BJ (cell line): ENCODE results near the gene EGR2. TPM values are rescaled to one million over a fixed set of nuclear protein-coding genes. Genes with fewer than 3 reads are reported as not detected.
A peak's percentile ranks its signal among the peaks of the same experiment; 100 is the strongest.

Experiments used
- CTCF ChIA-PET: fragments of 350-600 bp; formaldehyde crosslinking; extraction: SDS; loops from one replicate; lab custom pipeline; 2021; ENCODE audit warnings: antibody characterized with exemption, inconsistent platforms; lab: Yijun Ruan, JAX
- POLR2A ChIA-PET: fragments of 300-600 bp; sonication (Branson Sonifier 250); formaldehyde crosslinking; extraction: SDS; loops from one replicate; lab custom pipeline; 2021; ENCODE audit warnings: antibody characterized with exemption; lab: Charles Lee
- DNase-seq: peaks from one replicate; pipeline ENCODE4 v3.0.0-alpha.2; 2011; ENCODE audit warnings: low read depth
- H3K27me3 ChIP-seq: 2 replicates; pipeline ENCODE4 v1.6.0; 2011; ENCODE audit warnings: low read length; ENCODE audit not compliant: control insufficient read depth, insufficient read depth
- H3K36me3 ChIP-seq: 2 replicates; pipeline ENCODE4 v1.5.1; 2011; ENCODE audit warnings: low read length; ENCODE audit not compliant: control insufficient read depth, insufficient read depth
- H3K4me3 ChIP-seq: 2 replicates; pipeline ENCODE4 v1.5.1; 2011; ENCODE audit warnings: low read depth, mild to moderate bottlenecking, control low read depth, low read length
- polyA plus RNA-seq: library from polyadenylated mRNA; depleted of rRNA; stranded (reverse); fragments of >200 nt; gene quantifications from 2 replicates; pipeline ENCODE4 v1.2.3, GENCODE V29; 2011
- TF ChIP-seq, protein P1 (sequence below): IDR thresholded peaks from 2 replicates; pipeline ENCODE4 v1.5.1; 2011; ENCODE audit warnings: low read depth, mild to moderate bottlenecking, control low read depth, inconsistent platforms, low read length, moderate library complexity; ENCODE audit not compliant: insufficient read depth

Gene EGR2
- polyA plus RNA-seq, 1 experiment = 1.9 TPM

DNA sequence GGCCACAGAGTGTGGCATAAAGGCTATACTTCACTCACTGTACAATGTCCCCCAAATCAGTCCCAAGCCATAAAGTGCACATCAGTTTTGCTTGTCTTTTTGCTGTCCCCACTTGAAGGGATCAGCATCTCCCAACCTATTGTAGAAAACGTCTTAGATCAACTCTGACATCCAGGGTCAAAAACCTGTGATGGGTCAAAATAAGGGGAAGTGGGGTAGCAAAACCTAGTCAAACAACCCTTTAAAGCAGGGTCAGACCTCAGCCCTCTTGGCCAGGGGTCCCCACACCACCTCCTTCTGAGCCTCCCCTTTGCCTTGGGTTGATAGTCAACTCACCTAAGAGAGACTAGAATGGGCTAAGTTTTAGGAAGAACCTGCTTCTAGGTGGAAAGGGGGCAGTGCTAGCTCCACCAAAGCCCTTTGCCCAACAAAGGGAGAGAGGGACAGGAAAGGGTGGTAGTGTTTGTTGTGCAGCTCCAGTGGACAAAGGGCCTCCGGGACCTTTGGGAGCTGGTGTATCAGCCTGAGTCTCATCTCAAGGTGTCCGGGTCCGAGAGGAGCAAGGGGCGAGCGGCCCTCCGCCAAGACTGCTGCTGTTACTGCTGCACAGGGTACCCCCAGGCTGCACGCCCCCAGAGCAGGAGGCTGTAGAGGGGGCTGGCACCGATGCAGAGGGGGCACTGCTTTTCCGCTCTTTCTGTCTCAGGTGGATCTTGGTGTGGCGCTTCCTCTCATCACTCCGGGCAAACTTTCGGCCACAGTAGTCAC, 3.3 kb downstream of the EGR2 start:
- Histone ChIP-seq H3K36me3 (no peaks in the 10 kb centered on the region), H3K27me3 (peaks cover 9% of the 10 kb centered on the region), H3K4me3 (no peak overlapping the region)
- no peak for DNase-seq
- ChIA-PET CTCF (no interaction called here), POLR2A (no interaction called here)
- TF ChIP-seq, protein P1, sequence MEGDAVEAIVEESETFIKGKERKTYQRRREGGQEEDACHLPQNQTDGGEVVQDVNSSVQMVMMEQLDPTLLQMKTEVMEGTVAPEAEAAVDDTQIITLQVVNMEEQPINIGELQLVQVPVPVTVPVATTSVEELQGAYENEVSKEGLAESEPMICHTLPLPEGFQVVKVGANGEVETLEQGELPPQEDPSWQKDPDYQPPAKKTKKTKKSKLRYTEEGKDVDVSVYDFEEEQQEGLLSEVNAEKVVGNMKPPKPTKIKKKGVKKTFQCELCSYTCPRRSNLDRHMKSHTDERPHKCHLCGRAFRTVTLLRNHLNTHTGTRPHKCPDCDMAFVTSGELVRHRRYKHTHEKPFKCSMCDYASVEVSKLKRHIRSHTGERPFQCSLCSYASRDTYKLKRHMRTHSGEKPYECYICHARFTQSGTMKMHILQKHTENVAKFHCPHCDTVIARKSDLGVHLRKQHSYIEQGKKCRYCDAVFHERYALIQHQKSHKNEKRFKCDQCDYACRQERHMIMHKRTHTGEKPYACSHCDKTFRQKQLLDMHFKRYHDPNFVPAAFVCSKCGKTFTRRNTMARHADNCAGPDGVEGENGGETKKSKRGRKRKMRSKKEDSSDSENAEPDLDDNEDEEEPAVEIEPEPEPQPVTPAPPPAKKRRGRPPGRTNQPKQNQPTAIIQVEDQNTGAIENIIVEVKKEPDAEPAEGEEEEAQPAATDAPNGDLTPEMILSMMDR = no peak

DNA sequence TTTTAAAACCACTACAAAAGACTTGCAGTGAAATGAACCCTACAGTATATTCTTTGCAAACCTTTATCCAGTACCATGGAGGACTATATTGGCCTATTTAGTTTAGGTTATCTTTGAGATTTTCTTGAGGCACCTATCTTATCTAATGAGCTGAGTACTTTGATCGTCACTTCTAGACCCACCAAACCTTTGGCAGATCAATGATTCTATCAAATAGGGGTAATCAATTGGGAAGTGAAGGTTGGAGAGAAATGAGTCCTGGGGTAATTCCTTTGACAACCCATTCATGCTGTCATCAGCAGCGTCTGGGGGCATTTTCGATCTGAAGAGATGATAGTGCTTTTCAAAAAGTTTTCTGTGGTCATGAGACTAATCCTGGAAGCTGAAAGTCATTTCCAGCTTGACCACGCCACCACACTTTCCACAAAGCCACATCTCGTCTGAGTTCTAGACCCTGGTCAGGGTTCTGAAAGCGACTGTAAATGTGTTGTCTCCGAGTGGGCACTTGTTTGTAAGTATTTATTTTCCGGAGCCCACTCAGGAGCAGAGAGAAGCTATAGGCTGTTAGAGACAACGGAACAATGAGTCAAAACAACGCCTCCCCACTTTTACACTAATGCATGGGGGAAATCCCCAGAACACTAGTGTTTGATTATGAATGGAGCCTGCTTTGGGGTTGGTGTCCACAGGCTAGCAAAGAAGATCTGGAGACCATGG, 4.8 kb downstream of the EGR2 start:
- no peak for DNase-seq
- Histone ChIP-seq H3K4me3 (no peak overlapping the region), H3K27me3 (peaks cover 9% of the 10 kb centered on the region), H3K36me3 (no peaks in the 10 kb centered on the region)
- POLR2A ChIA-PET = no interaction called here
- TF ChIP-seq, protein P1 = no peak
- CTCF ChIA-PET = interaction anchor here (1.1 to 1.4 kb wide), 2 partner anchors 15 to 218 kb away, joined by 3 read pairs; no protein-coding TSS in a partner anchor

DNA sequence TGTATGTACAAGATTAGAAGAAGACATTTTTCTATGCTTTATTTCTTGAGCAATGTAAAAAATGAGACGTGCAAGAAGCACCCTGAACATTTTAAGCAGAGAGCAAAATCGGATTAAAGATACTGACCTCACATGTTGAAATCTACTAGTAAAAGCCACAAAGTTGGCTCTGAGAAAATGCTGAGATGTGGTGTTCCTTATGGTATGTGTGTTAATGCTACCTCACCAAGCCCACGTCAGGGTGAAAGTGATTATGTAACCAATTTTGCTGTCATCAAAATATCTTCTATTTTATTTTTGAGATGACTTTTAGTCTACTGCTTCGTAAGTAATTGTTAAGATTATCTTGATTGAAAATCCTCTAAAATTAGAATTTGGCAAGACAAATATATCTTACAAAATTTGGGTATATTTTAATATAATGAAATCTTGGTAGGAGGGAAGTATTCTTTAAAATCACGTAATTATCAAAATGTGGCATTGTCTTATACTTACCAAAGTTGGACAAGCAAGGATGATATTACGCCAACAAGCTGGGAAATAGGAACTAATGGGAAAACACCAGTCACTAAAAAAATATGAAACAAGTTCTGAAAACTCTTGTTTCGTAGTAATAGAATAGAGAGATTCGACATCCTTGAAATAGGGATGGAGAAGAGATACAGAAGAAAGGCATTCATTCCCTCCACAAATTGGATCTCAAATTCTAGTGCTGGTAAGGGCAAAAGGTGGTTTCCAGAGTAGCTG, 5.8 kb downstream of the EGR2 start:
- TF ChIP-seq, protein P1 = no peak
- Histone ChIP-seq H3K36me3 (no peaks in the 10 kb centered on the region), H3K4me3 (no peak overlapping the region), H3K27me3 (peaks cover 3% of the 10 kb centered on the region)
- POLR2A ChIA-PET = no interaction called here
- DNase-seq = no peak
- CTCF ChIA-PET = interaction anchor here (1.0 kb wide), 1 partner anchor 348 kb away, joined by 3 read pairs; no protein-coding TSS in a partner anchor

DNA sequence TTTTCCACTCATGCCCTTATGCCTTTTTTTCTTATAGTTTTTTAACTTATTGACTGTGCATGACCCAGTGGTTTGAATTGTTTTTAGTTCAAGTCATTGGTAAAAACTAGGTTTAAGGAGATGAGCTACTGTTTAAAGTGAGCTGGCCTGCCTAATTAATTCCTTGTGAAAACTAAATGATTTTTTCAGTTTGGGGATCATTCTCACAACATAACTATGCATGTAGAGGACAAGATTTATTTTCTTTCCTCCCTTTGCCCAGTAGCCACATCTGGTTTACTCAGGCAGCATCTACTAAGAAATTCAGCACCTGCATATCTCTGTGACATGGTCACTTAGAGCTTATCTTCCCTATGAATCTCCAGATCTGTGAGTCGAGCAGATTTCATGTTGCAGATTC, 9.9 kb downstream of the EGR2 start:
- no peak for DNase-seq
- TF ChIP-seq, protein P1 = no peak
- H3K4me3 ChIP-seq = peak overlapping the region; percentile 91
- no peaks in the 10 kb centered on the region for H3K36me3 ChIP-seq
- CTCF ChIA-PET = interaction anchor here (0.6 to 3.9 kb wide), 6 partner anchors 11 to 628 kb away, joined by 3 to 17 read pairs (median 4); partner anchors contain the start of gene EGR2
- H3K27me3 ChIP-seq = no peaks in the 10 kb centered on the region
- POLR2A ChIA-PET = no interaction called here
